Esophagus squamous epithelium (tissue), 5 donors: ENCODE measurements around the gene GBF1. TPM values are rescaled to one million over a fixed set of nuclear protein-coding genes. Genes with fewer than 3 reads are reported as not detected.
A peak's percentile ranks its signal among the peaks of the same experiment; 100 is the strongest.

Experiments used
- DNase-seq: peaks from one replicate; lab custom pipeline; 2025; lab: John Stamatoyannopoulos, UW
- H3K27ac ChIP-seq, 4 donors: fragments of 200-600 bp; sonication (generic); one replicate each; pipeline ENCODE4 v1.5.1; 2016 to 2019; ENCODE audit warnings: mild to moderate bottlenecking in 1 of 4
- H3K27me3 ChIP-seq, 4 donors: fragments of 200-600 bp; sonication (generic); 1 replicate in 3 of 4; 2 replicates in 1 of 4; pipeline versions ENCODE4 v1.5.1 to v1.6.0; 2017 to 2021; ENCODE audit warnings: antibody characterized with exemption in 1 of 4
- H3K36me3 ChIP-seq, 3 donors: fragments of 200-600 bp; sonication (generic); one replicate each; pipeline ENCODE4 v1.5.1; 2016 to 2019
- H3K4me1 ChIP-seq, 3 donors: fragments of 200-600 bp; sonication (generic); one replicate each; pipeline ENCODE4 v1.5.1; 2017 to 2019
- H3K4me3 ChIP-seq, 4 donors: fragments of 200-600 bp; sonication (generic); 1 replicate in 3 of 4; 2 replicates in 1 of 4; pipeline ENCODE4 v1.5.1; 2016 to 2019; ENCODE audit warnings: mild to moderate bottlenecking in 2 of 4, moderate library complexity in 1 of 4
- H3K9me3 ChIP-seq, 3 donors: fragments of 200-600 bp; sonication (generic); one replicate each; pipeline ENCODE4 v1.5.1; 2016 to 2019
- CTCF ChIP-seq, 6 experiments: fragments of 450-650 bp in 4 of 6; fragments of 200-600 bp in 2 of 6; sonication (generic) in 2 of 6; IDR thresholded peaks; one replicate each; pipeline ENCODE4 v1.5.1; 2016 to 2019; ENCODE audit warnings: antibody characterized with exemption in 6 of 6, mild to moderate bottlenecking in 4 of 6, moderate library complexity in 4 of 6
- POLR2A ChIP-seq, 4 donors: fragments of 450-650 bp; IDR thresholded peaks; one replicate each; pipeline ENCODE4 v1.6.1; 2017; ENCODE audit warnings: antibody characterized with exemption in 4 of 4, mild to moderate bottlenecking in 4 of 4, moderate library complexity in 3 of 4
- WGBS, 2 donors: methylation state at CpG; one replicate each; pipeline ENCODE4 v1.1.5; 2018; 5-methylcytosine and 5-hydroxymethylcytosine counted together
- intact Hi-C: fragments of 100-400 bp; cut with DNase I; formaldehyde crosslinking; loops from one replicate; pipeline ENCODE4 v1.15.0; 2022
- total RNA-seq, 4 donors: library from RNA; depleted of rRNA; stranded (reverse); fragments of >200 nt; gene quantifications; one replicate each; pipeline ENCODE4 v1.1.0, GENCODE V29; 2016
- donor health status: DM: yes; HTN: yes; CAD: no.

The GBF1 gene
- total RNA-seq, 4 donors from 2014 or later, result 22.5 to 39.0 (median 28.6) TPM

DNA sequence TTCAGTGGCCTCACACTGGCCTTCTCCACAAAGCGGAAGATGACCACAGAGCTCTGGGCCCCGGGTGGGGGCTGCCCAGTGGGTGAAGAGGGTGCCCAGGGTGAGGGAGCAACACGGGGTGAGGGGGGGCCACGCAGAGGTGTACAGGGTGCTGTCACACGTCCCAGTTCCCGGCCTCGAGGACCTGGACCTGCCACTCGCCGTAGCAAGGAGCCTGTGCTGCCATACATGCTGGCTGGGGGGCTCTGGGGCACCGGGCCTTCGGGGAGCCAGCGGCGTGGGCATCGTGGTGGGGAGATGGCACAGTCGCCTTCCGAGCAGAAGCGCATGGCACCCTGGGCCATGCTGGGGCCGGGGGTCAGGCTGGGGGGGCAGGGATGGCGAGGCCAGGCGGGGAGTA lies 171.4 kb downstream of the GBF1 start:
- Histone ChIP-seq H3K4me3 (no peak overlapping the region), H3K9me3 (no peaks in the 10 kb centered on the region), H3K27me3 (peaks cover 0 to 78% (median 9%) of the 10 kb centered on the region in 4 donors), H3K4me1 (peaks cover 15 to 28% (median 17%) of the 10 kb centered on the region in 3 donors), H3K36me3 (no peaks in the 10 kb centered on the region), H3K27ac (no peak overlapping the region)
- TF ChIP-seq CTCF (IDR thresholded peaks at IDR 0.05) (no peak), POLR2A (IDR thresholded peaks at IDR 0.05) (no peak)
- 75% methylated on average over 10 of the region's 20 CpGs; no CpG with 5 or more reads in 1 of the 2 donors for WGBS, 2 donors
- no peak for DNase-seq
- intact Hi-C loops, result no loop called here

GRCh38 chr10:102418622-102419268 lies 173.4 kb downstream of the GBF1 start, which contains the start of gene PSD:
PSD (minus strand) TSS chr10:102418785; CDS start chr10:102417038, 1,747 bp downstream.
- no peak for DNase-seq
- peaks cover 0 to 57% (median 2%) of the 10 kb centered on the region in 4 donors for H3K27me3 ChIP-seq
- peaks cover 0 to 9% (median 5%) of the 10 kb centered on the region in 3 donors for H3K36me3 ChIP-seq
- H3K9me3 ChIP-seq, result no peaks in the 10 kb centered on the region
- TF ChIP-seq POLR2A (IDR thresholded peaks at IDR 0.05), result no peak
- no peak for TF ChIP-seq CTCF (IDR thresholded peaks at IDR 0.05)
- peak within 1 kb of the TSS in 3 of 4 donors; percentile 89 to 97 (median 96) for H3K4me3 ChIP-seq
- H3K27ac ChIP-seq, result no peak within 1 kb of the TSS
- peaks cover 29 to 49% (median 32%) of the 10 kb centered on the region in 3 donors for H3K4me1 ChIP-seq
- WGBS, 2 donors, result 0% methylated on average over 3 to 11 of the region's 45 CpGs
- intact Hi-C loops, result no loop called here

DNA sequence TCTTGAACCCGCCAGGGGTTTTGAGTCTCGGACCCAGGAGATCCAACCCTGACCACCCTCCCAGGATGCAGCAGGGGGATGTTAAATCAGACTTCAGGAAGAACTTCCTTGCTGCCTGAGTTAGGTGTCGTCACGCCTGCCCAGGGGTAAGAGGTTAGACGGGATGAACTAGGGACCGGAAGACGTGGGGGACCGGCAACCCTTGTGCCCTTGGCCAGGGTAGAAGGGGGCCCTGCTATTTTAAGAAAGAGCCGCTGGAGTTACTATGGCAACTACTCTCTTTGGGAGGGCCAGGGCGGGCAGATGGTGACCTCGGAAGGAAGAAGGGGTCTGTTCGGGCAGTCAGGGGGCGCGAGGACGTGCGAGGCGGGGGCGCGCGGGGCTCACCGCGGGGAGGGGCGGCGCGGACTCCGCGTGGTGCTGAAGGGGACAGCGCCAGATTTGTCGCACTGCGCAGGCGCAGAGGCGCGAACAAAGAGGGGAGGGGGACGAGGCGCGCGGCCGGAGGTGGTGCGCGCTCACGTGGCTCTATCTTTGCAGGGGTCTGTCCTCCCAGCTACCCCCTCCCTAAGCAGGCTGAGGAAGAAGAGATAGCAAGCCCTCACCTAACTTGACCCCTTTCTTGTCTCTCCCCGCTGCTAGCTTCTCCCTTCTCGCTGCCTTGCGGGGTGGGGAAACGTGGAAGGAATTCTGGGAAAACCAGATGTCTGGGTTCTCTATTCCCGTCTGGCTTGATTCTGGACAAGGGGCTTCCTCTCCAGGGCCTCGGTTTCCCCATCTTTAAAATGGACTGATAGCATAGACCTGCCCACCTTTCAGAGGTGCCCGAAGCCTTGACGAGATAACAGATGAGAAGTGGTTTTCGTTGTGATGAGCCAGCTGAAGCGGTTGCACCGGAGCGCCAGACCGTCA lies 174.2 kb downstream of the GBF1 start:
- TF ChIP-seq CTCF (IDR thresholded peaks at IDR 0.05), result no peak
- no peak for TF ChIP-seq POLR2A (IDR thresholded peaks at IDR 0.05)
- intact Hi-C loops, result no loop called here
- H3K27me3 ChIP-seq, result peaks cover 0 to 49% (median 2%) of the 10 kb centered on the region in 4 donors
- peaks cover 29 to 50% (median 32%) of the 10 kb centered on the region in 3 donors for H3K4me1 ChIP-seq
- 0 to 3% methylated on average over 15 to 31 of the region's 54 CpGs for WGBS, 2 donors
- H3K4me3 ChIP-seq, result peak overlapping the region; percentile 66 to 97 (median 92)
- DNase-seq, result no peak
- H3K36me3 ChIP-seq, result peaks cover 5 to 17% (median 7%) of the 10 kb centered on the region in 3 donors
- no peaks in the 10 kb centered on the region for H3K9me3 ChIP-seq
- H3K27ac ChIP-seq, result peak overlapping the region in 3 of 4 donors; percentile 95 to 96 (median 95)

GRCh38 chr10:102420181-102420713 lies 174.9 kb downstream of the GBF1 start:
- TF ChIP-seq POLR2A (IDR thresholded peaks at IDR 0.05), result no peak
- Histone ChIP-seq H3K9me3 (no peaks in the 10 kb centered on the region), H3K27ac (peak overlapping the region; percentile 87 to 96 (median 95)), H3K4me3 (peak overlapping the region; percentile 66 to 97 (median 92)), H3K36me3 (peaks cover 5 to 24% (median 9%) of the 10 kb centered on the region in 3 donors), H3K27me3 (peaks cover 0 to 42% (median 2%) of the 10 kb centered on the region in 4 donors), H3K4me1 (peaks cover 29 to 50% (median 32%) of the 10 kb centered on the region in 3 donors)
- intact Hi-C loops, result no loop called here
- WGBS, 2 donors, result 0 to 2% methylated on average over 9 to 14 of the region's 21 CpGs
- DNase-seq, result no peak
